SK-N-SH (cell line): ENCODE results near the gene AUTS2.
A peak's percentile ranks its signal among the peaks of the same experiment; 100 is the strongest.

Experiments
- CTCF ChIP-seq: fragments of 200-600 bp; sonication (generic); IDR thresholded peaks from 2 replicates; pipeline ENCODE4 v1.6.1; 2017; ENCODE audit warnings: antibody characterized with exemption, mild to moderate bottlenecking, moderate library complexity
- MXI1 ChIP-seq: IDR thresholded peaks from 2 replicates; pipeline ENCODE4 v1.6.1; 2012; ENCODE audit warnings: mild to moderate bottlenecking, low read depth, low read length, improper control_type of control experiment
- RAD21 ChIP-seq: IDR thresholded peaks from 2 replicates; pipeline ENCODE4 v1.6.1; 2012; ENCODE audit warnings: mild to moderate bottlenecking, low read length
- REST ChIP-seq: IDR thresholded peaks from 2 replicates; pipeline ENCODE4 v1.6.1; 2012; ENCODE audit warnings: mild to moderate bottlenecking, low read depth, low read length, moderate library complexity
- SMC3 ChIP-seq: IDR thresholded peaks from 2 replicates; pipeline ENCODE4 v1.6.1; 2012; ENCODE audit warnings: low read depth, low read length, improper control_type of control experiment

GRCh38 chr7:70037171-70037933 lies 439.1 kb downstream of the AUTS2 start:
- TF ChIP-seq CTCF (no peak), RAD21 (peak; percentile 29; the same call in 1 of the 2 replicates), SMC3 (no peak), REST (no peak), MXI1 (no peak)
